ENCODE results near the gene ANKRD13D. TPM values are rescaled to one million over a fixed set of nuclear protein-coding genes. Genes with fewer than 3 reads are reported as not detected.

ANKRD13D gene
- polyA plus RNA-seq, 1 of the 3 experiments (the other 2 are of a cell fraction), result 50.2 TPM

DNA sequence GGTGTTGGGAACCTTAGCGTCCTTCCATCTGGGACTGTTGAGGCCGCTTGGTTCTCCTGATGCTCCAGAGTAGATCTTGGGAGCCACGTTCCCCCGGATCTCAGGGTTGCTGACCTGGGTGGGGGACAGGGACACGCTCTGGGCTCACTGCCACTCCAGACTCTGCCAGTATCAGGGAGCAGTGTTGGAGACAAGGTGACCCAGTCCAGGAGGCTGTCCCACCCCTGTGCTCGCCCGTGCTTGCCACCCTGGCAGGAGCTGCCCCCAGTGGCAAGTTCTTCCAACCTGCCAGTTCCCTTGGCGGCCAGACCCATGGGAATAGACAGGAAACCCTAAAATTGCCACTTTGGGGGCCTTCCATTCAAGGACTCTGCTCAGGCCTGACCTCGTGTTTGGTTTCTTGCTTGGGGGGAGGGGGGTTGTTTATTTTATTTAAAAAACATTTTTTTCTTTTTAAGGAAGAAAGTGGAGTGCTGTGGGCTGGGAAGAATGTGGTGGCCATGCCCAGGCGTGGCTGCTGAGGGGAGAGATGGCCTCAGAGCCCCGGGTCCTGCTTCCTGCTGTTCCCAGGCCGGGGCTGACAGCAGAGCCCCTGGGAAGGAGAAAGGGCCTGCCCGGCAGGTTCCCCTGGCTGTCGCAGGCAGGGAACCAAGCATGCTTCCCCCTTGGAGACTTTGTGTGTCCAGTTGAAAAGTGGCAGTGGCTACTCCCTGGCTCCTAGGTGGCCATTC lies 15.7 kb upstream of the ANKRD13D start:
- peaks cover 45% of the 10 kb centered on the region for H4K20me1 ChIP-seq (ENCODE audit: insufficient read depth)
- H3K4me3 ChIP-seq (ENCODE audit: low read depth in 2 of 2, low read length in 1 of 2), result no peak overlapping the region
- H3K79me2 ChIP-seq (ENCODE audit: insufficient read depth), result peaks cover 59% of the 10 kb centered on the region
- H3K27ac ChIP-seq (ENCODE audit: low read depth in 2 of 2, low read length in 1 of 2), result no peak overlapping the region
- no peaks in the 10 kb centered on the region for H3K9me3 ChIP-seq
- H3K9ac ChIP-seq, result no peak overlapping the region
- CTCF ChIA-PET, result interaction anchor here (1.8 to 3.5 kb wide), 2 partner anchors 11 to 44 kb away, joined by 9 to 20 read pairs; no protein-coding TSS in a partner anchor
- H3F3A ChIP-seq (replicated peaks; ENCODE audit: insufficient read depth), result no peaks in the 10 kb centered on the region
- H3K4me1 ChIP-seq (ENCODE audit: control insufficient read depth in 1 of 2, insufficient read depth in 2 of 2, low read depth in 1 of 2, low read length in 1 of 2), result peaks cover 4 to 11% of the 10 kb centered on the region in 2 experiments; a peak in 2 of 4 replicates
- POLR2A ChIA-PET, result no interaction called here
- H3K9me2 ChIP-seq, result no peaks in the 10 kb centered on the region
- WGBS (ENCODE audit: low lambda C conversion rate), result 91% methylated on average over 11 of the region's 14 CpGs
- TF ChIP-seq REST (IDR thresholded peaks at IDR 0.05; ENCODE audit: low read depth, low read length) (no peak), SMC3 (IDR thresholded peaks at IDR 0.05; ENCODE audit: low read depth, low read length) (no peak), MXI1 (IDR thresholded peaks at IDR 0.05; ENCODE audit: low read depth, low read length) (no peak), RXRA (IDR thresholded peaks at IDR 0.05; ENCODE audit: borderline replicate concordance, low read depth) (no peak), USF2 (IDR thresholded peaks at IDR 0.05; ENCODE audit: borderline replicate concordance, low read depth, low read length) (no peak), GATA2 (CRISPR knock-in tag; IDR thresholded peaks at IDR 0.05) (no peak), TEAD4 (IDR thresholded peaks at IDR 0.05; ENCODE audit: borderline replicate concordance, insufficient read depth) (no peak), EZH2phosphoT487 (IDR thresholded peaks at IDR 0.05; ENCODE audit: borderline replicate concordance, low read depth) (no peak)
- TF ChIP-seq, protein P1, sequence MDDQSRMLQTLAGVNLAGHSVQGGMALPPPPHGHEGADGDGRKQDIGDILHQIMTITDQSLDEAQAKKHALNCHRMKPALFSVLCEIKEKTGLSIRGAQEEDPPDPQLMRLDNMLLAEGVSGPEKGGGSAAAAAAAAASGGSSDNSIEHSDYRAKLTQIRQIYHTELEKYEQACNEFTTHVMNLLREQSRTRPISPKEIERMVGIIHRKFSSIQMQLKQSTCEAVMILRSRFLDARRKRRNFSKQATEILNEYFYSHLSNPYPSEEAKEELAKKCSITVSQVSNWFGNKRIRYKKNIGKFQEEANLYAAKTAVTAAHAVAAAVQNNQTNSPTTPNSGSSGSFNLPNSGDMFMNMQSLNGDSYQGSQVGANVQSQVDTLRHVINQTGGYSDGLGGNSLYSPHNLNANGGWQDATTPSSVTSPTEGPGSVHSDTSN (IDR thresholded peaks at IDR 0.05), result no peak
- no peak overlapping the region for H2AFZ ChIP-seq (ENCODE audit: low read depth)
- H3K4me2 ChIP-seq, result no peak overlapping the region
- no peak for DNase-seq
- peaks cover 0 to 11% of the 10 kb centered on the region in 2 experiments for H3K36me3 ChIP-seq (replicated peaks in 1 of 2; ENCODE audit: control insufficient read depth in 1 of 2, insufficient read depth in 2 of 2, low read length in 1 of 2)
- H3K27me3 ChIP-seq (ENCODE audit: insufficient read depth), result no peaks in the 10 kb centered on the region

Data from SK-N-SH (cell line).